ENCODE data around the gene PPWD1.

The PPWD1 gene

DNA sequence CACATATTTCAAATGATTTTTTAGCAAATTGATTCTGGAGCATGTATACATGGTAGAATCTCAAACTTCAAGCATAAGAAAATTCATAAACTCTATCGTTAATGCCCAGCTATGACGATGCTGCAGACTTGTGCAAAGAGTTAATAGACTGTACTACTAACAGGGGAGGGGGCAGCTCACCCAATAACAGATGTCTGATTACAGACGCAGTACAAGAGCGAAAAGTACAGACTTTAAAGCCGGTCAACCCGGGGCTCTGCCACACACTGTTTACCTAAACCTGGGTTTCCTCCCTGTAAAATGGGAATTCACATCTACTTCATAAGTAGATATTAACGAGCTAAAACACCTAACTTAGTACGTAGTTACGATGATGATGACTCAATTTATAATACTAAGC is 60.4 kb downstream of the PPWD1 start:
- no peak for DNase-seq (ENCODE audit: insufficient read length, low spot score)
- no peak for FAIRE-seq
- TF ChIP-seq, protein P1, sequence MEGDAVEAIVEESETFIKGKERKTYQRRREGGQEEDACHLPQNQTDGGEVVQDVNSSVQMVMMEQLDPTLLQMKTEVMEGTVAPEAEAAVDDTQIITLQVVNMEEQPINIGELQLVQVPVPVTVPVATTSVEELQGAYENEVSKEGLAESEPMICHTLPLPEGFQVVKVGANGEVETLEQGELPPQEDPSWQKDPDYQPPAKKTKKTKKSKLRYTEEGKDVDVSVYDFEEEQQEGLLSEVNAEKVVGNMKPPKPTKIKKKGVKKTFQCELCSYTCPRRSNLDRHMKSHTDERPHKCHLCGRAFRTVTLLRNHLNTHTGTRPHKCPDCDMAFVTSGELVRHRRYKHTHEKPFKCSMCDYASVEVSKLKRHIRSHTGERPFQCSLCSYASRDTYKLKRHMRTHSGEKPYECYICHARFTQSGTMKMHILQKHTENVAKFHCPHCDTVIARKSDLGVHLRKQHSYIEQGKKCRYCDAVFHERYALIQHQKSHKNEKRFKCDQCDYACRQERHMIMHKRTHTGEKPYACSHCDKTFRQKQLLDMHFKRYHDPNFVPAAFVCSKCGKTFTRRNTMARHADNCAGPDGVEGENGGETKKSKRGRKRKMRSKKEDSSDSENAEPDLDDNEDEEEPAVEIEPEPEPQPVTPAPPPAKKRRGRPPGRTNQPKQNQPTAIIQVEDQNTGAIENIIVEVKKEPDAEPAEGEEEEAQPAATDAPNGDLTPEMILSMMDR (IDR thresholded peaks at IDR 0.05; ENCODE audit: insufficient read depth, missing control alignments) = no peak

DNA sequence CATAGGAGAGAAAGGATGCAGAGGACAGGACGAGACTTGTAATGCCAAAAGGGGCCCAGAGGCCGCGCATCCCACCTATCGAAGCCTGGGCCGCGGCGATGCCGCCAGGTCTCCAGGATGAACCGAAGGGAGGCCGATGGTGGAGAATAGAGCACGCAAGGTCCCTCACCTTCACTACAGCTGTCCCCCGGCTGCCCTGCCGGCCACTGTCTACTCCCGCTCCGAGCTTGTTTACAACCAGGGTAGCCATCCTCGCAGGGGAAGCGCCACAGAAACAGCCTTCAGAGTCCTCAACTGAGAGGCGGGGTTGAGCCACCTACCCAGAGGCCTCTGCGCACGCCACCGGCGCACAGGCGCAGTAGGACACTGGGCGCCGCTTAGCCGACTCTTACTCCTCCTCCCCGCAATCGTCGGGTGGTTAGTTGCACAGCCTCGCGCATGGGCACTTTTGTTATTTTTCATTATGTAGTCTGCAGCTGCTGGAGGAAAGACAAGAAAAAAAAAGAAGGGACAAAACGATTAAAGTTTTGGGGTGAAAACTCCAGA is 61.0 kb downstream of the PPWD1 start, which contains the start of gene TRIM23:
TSS of gene TRIM23 (minus strand) at position 309 of the 546 bp plus-strand sequence. CDS start at position 250, 59 bp downstream.
- TF ChIP-seq, protein P1 (IDR thresholded peaks at IDR 0.05; ENCODE audit: insufficient read depth, missing control alignments) = no peak
- FAIRE-seq (no peak), DNase-seq (ENCODE audit: insufficient read length, low spot score) (peak; percentile 25)

DNA sequence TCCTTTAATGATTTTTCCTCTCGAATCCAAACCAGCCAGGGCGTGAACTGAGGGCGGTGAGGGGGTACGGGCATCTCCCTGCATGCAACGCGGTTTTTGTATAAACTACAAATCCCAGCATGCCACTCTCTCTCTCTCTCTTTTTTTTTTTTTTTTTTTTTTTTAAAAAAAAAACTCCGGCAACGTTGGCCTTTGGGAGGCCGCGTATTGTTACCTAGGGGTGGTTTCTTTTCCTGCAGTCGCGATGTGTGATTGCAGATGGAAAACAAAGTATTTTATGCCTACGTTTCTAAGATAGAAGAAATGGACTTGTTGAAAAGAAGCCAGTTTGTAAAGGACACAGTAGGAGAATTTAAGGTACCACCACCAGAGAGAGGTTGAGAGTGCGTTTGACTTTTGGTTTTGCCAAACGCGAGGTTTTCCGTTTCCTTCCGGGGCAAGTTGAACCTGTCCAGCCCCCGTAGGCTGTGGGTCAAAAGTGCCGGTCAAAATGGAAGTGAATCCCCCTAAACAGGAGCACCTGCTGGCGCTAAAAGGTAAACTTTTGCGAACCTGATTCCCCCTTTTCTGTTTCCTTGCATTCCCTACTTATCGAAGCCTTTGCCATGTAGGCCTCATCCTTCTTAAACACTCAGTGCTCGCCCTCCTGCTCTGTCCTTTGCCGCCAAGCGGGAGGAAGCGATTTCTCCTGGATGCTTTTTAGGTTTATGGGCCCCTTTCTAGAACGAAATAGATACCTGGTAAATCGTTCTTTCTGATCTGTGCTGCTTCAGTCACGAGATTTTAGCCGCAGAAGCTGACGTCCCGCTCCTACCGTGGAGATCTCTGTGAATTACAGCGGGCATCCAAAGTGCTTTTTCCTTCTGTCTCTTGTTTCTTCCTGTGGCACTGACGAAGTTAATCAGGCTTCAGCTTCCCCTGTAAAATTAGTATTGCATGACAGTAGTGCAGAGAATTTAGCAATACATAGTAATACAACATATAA is 61.8 kb downstream of the PPWD1 start, which contains the start of the genes SHLD3 and TRAPPC13:
TSS of gene SHLD3 (plus strand) at position 457 of the 985 bp plus-strand sequence. CDS start 4,561 bp downstream, outside the sequence.
TSS of gene TRAPPC13 (plus strand) at position 457 of the 985 bp plus-strand sequence. CDS start at position 491, 34 bp downstream.
- FAIRE-seq = no peak
- DNase-seq (ENCODE audit: insufficient read length, low spot score) = no peak
- TF ChIP-seq, protein P1 (IDR thresholded peaks at IDR 0.05; ENCODE audit: insufficient read depth, missing control alignments) = no peak

DNA sequence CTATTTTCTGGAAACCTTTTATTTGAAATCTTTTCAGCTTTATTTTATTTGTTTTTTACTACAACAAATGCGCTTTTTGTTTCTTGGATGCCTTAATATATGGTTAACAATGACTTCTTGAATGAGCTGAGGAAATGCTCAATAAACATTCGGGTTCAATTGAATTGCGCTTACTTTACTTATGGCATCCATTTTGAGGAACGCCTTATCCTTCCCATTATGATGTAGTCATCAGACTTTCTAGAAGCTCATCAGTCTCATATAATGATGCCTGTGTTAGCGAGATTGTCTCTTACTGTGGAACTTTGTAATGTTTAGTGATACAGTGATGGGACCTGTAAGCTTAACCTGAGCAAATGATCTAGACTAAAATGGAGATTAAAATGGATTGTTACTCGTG is 62.6 kb downstream of the PPWD1 start:
- FAIRE-seq (no peak), DNase-seq (ENCODE audit: insufficient read length, low spot score) (no peak)
- TF ChIP-seq, protein P1 (IDR thresholded peaks at IDR 0.05; ENCODE audit: insufficient read depth, missing control alignments) = no peak

DNA sequence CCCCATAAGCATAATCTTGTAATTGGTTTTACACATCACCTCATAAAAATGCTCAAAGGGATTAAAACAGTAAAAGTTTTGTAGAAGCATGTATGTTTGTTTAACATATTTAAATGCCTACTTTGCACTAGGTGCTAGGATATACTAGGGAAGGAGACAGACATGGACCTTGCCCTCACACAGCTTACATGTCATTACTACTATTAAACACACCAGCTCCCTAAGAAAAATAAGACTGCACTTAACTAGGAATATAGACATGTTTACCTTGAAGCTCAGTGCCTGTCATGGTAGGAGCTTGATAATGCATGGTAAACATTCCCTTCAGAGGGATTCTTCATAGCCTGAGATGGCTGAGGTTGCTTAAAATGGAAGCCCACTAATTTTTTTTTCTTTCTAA is 67.9 kb downstream of the PPWD1 start:
- TF ChIP-seq, protein P1 (IDR thresholded peaks at IDR 0.05; ENCODE audit: insufficient read depth, missing control alignments) = no peak
- DNase-seq (ENCODE audit: insufficient read length, low spot score) = no peak
- peak; percentile 35 for FAIRE-seq

All from D721Med (cell line).